Measurements from ENCODE around the gene ABL1. TPM values are rescaled to one million over a fixed set of nuclear protein-coding genes. Genes with fewer than 3 reads are reported as not detected.

Gene ABL1
- total RNA-seq, 2 experiments from 2014 or later: 24.8 to 24.9 TPM

- intact Hi-C loops (cut with micrococcal nuclease): no loop called here
- H3K27me3 Mint-ChIP-seq: peaks cover 46% of the 10 kb centered on the region
- H3K9me3 Mint-ChIP-seq: no peaks in the 10 kb centered on the region
- DNase-seq: no peak
- H3K36me3 Mint-ChIP-seq: no peaks in the 10 kb centered on the region
- no peak overlapping the region for H3K27ac Mint-ChIP-seq
- CTCF ChIA-PET: no interaction called here
- H3K4me1 Mint-ChIP-seq (ENCODE audit: low read depth): peaks cover 2% of the 10 kb centered on the region
- POLR2A ChIA-PET: no interaction called here
- H3K4me3 Mint-ChIP-seq: no peak overlapping the region
These were observed 99.9 kb downstream of the ABL1 start for GRCh38 chr9:130934702-130935647.

DNA sequence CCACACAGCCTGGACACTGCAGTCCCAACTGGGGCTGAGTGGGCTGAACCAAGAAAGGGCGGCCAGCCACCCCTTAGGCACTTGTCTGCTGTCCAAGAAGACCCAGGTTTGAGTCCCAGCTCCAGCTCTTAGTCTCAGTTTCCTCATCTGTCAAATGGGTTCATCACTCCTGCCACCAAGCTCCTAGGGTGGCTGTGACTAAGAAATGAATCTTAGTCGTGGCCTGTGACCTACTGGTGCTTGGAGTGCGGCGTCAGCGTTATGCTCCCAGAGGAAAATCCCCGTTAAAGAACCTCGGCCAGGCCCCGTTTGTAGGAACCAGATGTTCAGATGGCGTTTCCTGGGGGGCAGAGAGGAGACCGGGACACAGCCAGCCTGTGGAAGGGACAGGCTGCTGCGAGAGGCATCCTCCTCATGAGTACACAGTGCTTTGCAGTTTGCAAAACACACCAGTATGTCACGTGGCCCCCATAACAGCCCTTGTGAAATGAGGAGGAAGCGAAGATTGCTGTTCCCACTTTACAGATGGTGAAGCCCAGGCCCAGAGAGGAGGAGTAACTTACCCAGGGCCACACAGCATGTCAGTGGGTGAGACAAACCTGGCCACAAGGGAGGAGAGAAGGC, 100.7 kb downstream of the ABL1 start:
- intact Hi-C loops (cut with micrococcal nuclease): no loop called here
- Mint-ChIP-seq H3K4me3 (no peak overlapping the region), H3K9me3 (no peaks in the 10 kb centered on the region), H3K27me3 (peaks cover 52% of the 10 kb centered on the region), H3K36me3 (no peaks in the 10 kb centered on the region), H3K4me1 (ENCODE audit: low read depth) (peaks cover 5% of the 10 kb centered on the region), H3K27ac (no peak overlapping the region)
- ChIA-PET POLR2A (no interaction called here), CTCF (no interaction called here)
- no peak for DNase-seq

GRCh38 chr9:130936285-130937117, 101.4 kb downstream of the ABL1 start:
- H3K36me3 Mint-ChIP-seq: no peaks in the 10 kb centered on the region
- no peak overlapping the region for H3K4me3 Mint-ChIP-seq
- peaks cover 57% of the 10 kb centered on the region for H3K27me3 Mint-ChIP-seq

More at GRCh38 chr9:130936285-130937117, 101.4 kb downstream of the ABL1 start:
- Mint-ChIP-seq H3K27ac (no peak overlapping the region), H3K9me3 (no peaks in the 10 kb centered on the region), H3K4me1 (ENCODE audit: low read depth) (peaks cover 8% of the 10 kb centered on the region)
- intact Hi-C loops (cut with micrococcal nuclease): no loop called here
- no peak for DNase-seq
- ChIA-PET POLR2A (interaction anchor here (0.6 kb wide), 1 partner anchor 820 kb away, joined by 3 read pairs; no protein-coding TSS in a partner anchor), CTCF (no interaction called here)

Other genes with a start within 250 kb of the ABL1 start
- gene PRDM12, start 170.7 kb upstream of the ABL1 start, total RNA-seq: under 1 TPM; 0.07 to 0.12 TPM
- 10 to 100 TPM; 77.3 to 80.5 TPM for gene EXOSC2, start 141.5 kb upstream of the ABL1 start, total RNA-seq
- not detected for gene QRFP, start 61.6 kb downstream of the ABL1 start, total RNA-seq
- gene FIBCD1, start 104.0 kb downstream of the ABL1 start, total RNA-seq: not detected
- gene LAMC3, start 173.9 kb downstream of the ABL1 start, total RNA-seq: under 1 TPM; 0.12 to 0.34 TPM